Nephron progenitor cell (in vitro differentiated cells): ENCODE data around the gene SSU72.
"Not testable (repeated sequence)": the region's sequence is repeated elsewhere in the genome, so short reads cannot be mapped to it uniquely, and the experiment has no call there.

ENCODE experiments used
- DNase-seq: peaks from one replicate; pipeline ENCODE4 v3.0.0; 2021
- H3K27ac Mint-ChIP-seq: 2 replicates; pipeline ENCODE4 v1.8.0; 2021; ENCODE audit warnings: mild to moderate bottlenecking, moderate library complexity, mixed read lengths
- H3K27me3 Mint-ChIP-seq: 2 replicates; pipeline ENCODE4 v1.8.0; 2021; ENCODE audit warnings: mild to moderate bottlenecking, low read depth, mixed read lengths; ENCODE audit not compliant: poor library complexity
- H3K36me3 Mint-ChIP-seq: 2 replicates; pipeline ENCODE4 v1.8.0; 2021; ENCODE audit warnings: low read depth, mixed read lengths
- H3K4me1 Mint-ChIP-seq: 2 replicates; pipeline ENCODE4 v1.8.0; 2021; ENCODE audit warnings: mixed read lengths
- H3K4me3 Mint-ChIP-seq: 2 replicates; pipeline ENCODE4 v1.8.0; 2021; ENCODE audit warnings: mild to moderate bottlenecking, moderate library complexity, mixed read lengths
- H3K9me3 Mint-ChIP-seq: 2 replicates; pipeline ENCODE4 v1.8.0; 2021; ENCODE audit warnings: mild to moderate bottlenecking, moderate library complexity, mixed read lengths
- CTCF ChIP-seq: fragments of 200-600 bp; sonication (generic); IDR thresholded peaks from 2 replicates; pipeline ENCODE4 v1.5.0; 2021; ENCODE audit warnings: antibody characterized with exemption

The SSU72 gene

DNA sequence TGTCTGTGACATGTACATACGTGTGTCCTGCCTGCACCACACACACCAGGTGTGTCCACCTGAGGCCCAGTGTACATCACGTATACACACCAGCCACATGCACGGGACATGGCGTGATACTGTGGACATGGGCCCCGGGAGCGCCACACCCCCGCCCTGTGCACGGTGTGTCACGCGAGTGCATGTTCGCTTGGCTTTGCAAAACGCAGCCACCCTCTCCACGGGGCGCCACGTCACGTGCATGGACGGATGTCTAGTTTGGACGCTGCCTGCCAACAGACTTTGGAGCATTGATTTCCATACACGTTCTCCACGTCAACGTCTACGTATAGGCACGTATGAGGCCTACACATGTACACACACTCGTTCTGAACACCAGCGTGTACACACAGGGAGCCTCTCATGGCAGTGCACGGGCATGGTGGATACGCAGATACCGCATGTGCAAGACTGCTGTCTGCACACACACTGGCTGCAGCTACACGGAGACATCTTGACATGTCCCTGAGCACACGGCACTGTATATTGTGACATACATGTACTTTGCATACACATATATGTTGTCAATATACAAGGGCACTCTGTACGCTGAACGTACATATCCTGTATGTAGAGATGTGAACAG, 36.9 kb downstream of the SSU72 start:
- peaks cover 9% of the 10 kb centered on the region for H3K36me3 Mint-ChIP-seq
- no peak for DNase-seq
- no peaks in the 10 kb centered on the region for H3K9me3 Mint-ChIP-seq
- no peak overlapping the region for H3K4me3 Mint-ChIP-seq
- no peak for TF ChIP-seq CTCF
- H3K4me1 Mint-ChIP-seq: peaks cover 12% of the 10 kb centered on the region
- peak overlapping the region; percentile 45 for H3K27ac Mint-ChIP-seq
- no peaks in the 10 kb centered on the region for H3K27me3 Mint-ChIP-seq

GRCh38 chr1:1536938-1537546, 37.6 kb downstream of the SSU72 start:
- Mint-ChIP-seq H3K4me3 (no peak overlapping the region), H3K4me1 (peaks cover 11% of the 10 kb centered on the region), H3K27me3 (no peaks in the 10 kb centered on the region), H3K9me3 (peaks cover 3% of the 10 kb centered on the region), H3K36me3 (peaks cover 16% of the 10 kb centered on the region), H3K27ac (peak overlapping the region; percentile 29)
- DNase-seq: no peak
- no peak for TF ChIP-seq CTCF

GRCh38 chr1:1536019-1536937, 38.4 kb downstream of the SSU72 start:
- peaks cover 8% of the 10 kb centered on the region for H3K9me3 Mint-ChIP-seq
- peaks cover 6% of the 10 kb centered on the region for H3K4me1 Mint-ChIP-seq
- H3K36me3 Mint-ChIP-seq: peaks cover 17% of the 10 kb centered on the region
- H3K27me3 Mint-ChIP-seq: no peaks in the 10 kb centered on the region
- H3K4me3 Mint-ChIP-seq: no peak overlapping the region
- DNase-seq: no peak
- TF ChIP-seq CTCF: no peak
- peak overlapping the region; percentile 29 for H3K27ac Mint-ChIP-seq

DNA sequence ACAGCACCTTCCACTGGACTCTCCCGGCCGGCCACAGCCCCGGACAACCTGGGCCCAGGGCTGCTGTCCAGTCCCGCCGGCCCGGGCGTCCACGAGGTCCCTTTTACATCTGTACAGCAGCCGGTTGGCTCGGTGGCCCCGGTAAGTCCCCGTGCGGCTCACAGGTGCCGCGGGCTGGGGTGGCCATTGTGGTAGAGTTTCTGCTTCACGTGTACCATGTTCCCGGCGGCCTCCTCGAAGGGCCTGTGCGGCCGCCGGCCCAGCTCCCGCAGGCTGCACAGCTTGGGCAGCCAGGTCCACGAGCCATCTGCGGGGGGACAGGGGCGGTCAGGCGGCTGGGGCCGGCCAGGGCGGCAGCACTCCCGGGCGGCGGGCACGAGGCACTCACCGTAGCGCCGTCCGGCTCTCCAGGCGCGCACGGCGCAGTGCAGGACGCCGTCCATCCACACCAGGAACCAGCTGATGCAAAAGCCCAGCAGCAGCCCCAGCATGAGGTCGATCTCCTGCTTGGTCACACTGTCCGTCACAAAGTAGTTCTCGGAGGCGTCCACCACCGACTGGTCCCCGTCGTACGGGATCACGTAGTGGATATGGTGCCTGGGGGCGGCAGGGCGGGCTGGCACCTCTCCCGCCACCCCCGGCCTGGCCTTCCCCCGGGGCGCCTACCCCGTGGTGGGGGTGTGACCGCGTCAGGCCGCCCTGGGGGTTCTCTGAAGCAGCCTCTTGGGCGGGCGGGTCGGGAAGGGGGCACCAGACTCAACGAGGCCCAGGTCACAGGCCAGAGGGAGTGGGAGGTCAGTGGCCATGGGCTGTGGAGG, 39.3 kb downstream of the SSU72 start:
- TF ChIP-seq CTCF: no peak
- Mint-ChIP-seq H3K36me3 (peaks cover 24% of the 10 kb centered on the region), H3K4me3 (no peak overlapping the region), H3K9me3 (peaks cover 14% of the 10 kb centered on the region), H3K27ac (no peak overlapping the region), H3K4me1 (peaks cover 6% of the 10 kb centered on the region), H3K27me3 (no peaks in the 10 kb centered on the region)
- no peak for DNase-seq

DNA sequence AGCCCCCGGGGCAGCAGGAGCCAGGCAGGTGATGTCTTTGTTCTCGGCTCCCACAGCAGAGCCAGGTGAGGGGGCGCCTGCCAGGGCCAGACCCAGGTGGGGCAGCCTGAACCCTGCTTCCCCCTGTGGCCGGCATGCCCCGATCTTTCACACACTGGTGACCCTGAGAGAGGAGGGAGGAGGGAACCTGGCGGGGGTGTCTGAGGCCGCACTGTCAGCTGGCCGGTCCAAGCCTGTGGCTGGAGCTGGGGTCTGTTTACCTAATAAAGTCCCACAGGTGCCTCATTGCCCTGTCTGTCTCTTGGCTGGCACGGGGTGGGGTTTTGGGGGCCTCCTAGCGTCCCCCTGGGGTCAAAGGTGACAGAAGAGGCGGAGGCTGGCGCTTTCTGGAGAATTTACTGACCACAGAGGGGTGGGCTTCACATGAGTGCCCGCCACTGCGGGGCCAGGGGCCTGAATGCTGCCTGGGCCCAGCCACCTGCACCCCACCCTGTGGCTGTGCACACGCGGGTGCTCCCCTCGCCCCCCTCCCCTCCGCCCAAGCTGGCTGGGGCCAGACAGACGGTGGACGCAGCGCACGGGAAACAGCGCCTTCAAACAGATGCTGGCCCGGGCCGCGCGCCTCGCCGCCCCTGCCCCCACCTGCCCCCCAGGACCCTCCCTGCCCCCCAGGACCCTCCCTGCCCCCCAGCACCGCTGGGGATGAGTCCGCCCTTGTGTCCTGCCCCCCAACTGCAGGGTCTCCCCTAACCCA, 40.1 kb downstream of the SSU72 start:
- peaks cover 22% of the 10 kb centered on the region for H3K9me3 Mint-ChIP-seq
- peaks cover 6% of the 10 kb centered on the region for H3K4me1 Mint-ChIP-seq
- H3K27ac Mint-ChIP-seq: no peak overlapping the region
- no peaks in the 10 kb centered on the region for H3K27me3 Mint-ChIP-seq
- H3K36me3 Mint-ChIP-seq: peaks cover 32% of the 10 kb centered on the region
- no peak for TF ChIP-seq CTCF
- H3K4me3 Mint-ChIP-seq: no peak overlapping the region
- no peak for DNase-seq

DNA sequence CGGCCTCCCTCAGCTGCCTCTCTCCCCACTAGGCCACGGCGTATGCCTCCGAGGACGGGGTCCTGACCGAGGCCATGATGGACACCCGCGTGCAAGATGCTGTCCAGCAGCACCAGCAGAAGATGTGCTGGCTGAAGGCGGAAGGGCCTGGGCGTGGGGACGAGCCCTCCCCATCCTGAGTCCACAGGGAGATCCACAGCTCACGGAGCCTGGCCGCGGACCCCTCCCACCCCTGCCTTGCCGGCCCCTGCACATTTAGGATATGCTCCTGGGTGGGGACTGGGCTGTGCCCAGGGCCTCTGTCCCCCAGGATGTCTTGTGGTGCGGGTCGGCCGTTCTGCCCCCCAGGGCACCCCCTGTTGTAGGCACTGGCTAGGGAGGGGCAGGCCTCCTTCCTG, 40.8 kb downstream of the SSU72 start:
- H3K36me3 Mint-ChIP-seq: peaks cover 37% of the 10 kb centered on the region
- DNase-seq, H3K27ac Mint-ChIP-seq, H3K4me3 Mint-ChIP-seq, H3K4me1 Mint-ChIP-seq, H3K27me3 Mint-ChIP-seq: not testable (repeated sequence)
- H3K9me3 Mint-ChIP-seq: peaks cover 22% of the 10 kb centered on the region

DNA sequence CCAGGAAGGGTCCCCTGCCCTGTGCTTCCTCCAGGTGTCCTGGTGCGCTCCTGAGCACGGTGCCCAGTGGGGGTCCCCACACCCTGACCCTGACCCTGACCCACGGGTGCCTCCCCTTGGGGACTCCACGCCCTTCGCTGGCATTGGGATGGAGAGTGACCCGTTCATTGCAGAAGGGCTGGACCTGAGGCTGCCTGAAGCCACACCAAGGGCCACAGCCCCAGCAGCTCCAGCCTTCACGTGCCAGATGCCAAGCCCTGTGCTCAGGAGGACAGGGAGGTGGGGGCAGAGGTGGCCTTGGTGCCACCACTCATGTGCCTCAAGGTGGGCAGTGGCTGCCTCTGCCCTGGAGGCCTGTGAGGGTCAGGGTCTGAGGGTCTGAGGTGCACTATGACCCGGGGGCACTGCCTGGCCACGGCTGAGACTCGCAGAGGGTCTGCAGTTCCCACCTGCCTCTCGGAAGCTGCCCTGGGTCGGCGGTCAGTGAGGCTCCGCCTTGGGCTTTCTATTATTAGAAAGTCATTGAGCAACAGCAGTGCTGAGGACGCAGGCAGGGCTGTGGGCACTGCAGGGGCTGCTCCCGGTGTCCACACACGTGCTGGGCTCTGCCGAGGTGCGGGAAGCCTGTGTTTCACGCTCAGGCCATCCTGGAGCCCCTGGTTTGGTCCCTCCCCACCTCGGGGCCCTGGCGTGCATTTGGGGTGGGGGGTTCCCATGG, 41.3 kb downstream of the SSU72 start:
- not testable (repeated sequence) for H3K4me3 Mint-ChIP-seq, H3K4me1 Mint-ChIP-seq, H3K27me3 Mint-ChIP-seq, DNase-seq, H3K27ac Mint-ChIP-seq
- peaks cover 22% of the 10 kb centered on the region for H3K9me3 Mint-ChIP-seq
- H3K36me3 Mint-ChIP-seq: peaks cover 39% of the 10 kb centered on the region
